Measurements from ENCODE around the gene UNC5C.

UNC5C gene

GRCh38 chr4:95457353-95457752, 91.4 kb downstream of the UNC5C start:
- no peak for DNase-seq

DNA sequence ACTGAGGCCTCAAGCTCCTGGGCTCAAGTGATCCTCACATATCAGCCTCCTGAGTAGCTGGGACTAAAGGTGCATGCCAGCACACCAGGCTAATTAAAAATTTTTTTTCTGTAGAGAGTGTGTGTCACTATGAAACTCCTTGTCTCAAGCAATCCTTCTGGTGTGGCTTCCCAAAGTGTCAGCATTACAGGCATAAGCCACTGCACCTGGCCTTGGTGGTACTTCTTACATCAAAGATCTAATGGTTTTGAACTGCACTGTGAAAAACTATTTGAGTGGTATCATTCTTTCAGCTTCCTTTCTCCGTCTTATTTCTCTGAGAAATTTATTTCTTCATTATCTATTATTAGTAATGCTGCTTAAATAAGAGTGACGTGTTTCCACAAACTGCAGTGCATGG, 98.5 kb downstream of the UNC5C start:
- DNase-seq = no peak

DNA sequence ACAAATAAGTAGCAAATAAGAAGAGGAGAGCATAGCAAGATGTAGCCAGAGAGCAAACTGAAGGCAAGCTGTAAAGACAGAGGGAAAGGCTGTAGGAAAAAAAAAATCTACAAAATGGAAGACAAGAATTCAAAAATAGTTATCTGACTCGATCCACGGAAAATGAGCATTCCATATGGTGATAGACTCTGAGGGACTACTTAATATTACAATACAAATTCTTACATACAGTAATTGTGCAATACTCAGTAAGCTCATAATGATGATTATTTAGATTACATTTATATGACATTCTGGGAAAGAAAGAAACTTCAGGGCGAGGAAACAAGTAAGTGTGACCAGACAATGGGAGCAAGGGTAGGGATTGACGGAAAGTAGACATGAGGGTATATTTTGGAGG, 102.6 kb downstream of the UNC5C start:
- no peak for DNase-seq

DNA sequence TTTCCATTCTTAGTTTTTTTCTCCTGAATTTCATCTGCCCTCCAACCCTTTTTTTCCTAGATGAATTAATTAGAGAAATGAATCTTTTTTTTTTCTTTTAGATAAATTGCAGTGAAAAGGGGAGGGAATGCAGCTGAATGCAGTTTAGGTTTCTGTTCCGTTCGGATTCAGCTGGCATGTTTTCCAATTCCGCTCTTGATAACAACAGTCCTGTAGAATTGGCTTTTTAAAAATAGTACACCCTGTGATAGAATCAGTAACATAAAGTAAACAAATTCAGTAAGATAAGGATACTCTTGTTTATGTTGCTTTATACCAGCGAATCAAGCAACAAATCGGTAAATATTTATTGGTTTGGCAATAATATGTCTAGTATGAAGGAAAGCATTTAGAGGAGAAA, 103.5 kb downstream of the UNC5C start:
- DNase-seq = no peak

DNA sequence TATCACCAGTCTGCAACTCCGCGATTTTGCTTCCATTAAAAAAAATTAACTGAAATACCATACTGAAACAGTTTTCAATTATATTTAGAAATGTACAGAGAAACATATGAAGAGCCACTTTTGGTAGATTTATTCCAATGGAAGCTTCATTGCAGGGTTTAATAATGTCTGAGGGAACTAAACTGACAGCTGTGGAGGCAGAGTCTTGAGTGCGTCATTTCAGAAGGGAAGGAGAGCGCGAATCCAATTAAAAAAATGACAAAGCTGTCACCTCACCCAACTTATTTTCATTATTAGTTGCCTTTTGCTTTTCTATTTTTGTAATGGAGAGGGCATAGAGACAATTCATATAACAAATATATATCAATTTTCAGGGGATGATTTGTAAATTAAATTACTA, 104.0 kb downstream of the UNC5C start:
- DNase-seq = no peak

GRCh38 chr4:95439896-95440295, 108.9 kb downstream of the UNC5C start:
- DNase-seq = no peak

DNA sequence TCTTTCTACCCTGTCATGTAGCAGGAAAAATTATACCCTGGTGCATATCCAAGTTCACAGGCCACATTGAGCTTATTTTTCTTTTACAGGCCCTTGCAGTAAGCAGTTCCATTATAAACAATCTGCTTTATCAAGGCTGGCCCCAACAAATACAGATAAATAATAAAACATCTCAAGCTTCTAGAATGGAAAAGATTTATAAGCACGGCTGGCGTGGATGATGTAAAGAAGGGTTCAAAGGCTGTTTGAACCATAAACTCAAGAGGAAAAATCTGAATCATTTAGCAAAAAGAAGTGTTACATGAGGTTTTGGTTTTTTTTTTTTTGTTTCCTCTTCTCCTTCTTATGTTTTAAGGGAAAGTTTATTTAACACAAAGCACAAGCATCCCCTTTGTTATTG, 109.7 kb downstream of the UNC5C start:
- DNase-seq = no peak

DNA sequence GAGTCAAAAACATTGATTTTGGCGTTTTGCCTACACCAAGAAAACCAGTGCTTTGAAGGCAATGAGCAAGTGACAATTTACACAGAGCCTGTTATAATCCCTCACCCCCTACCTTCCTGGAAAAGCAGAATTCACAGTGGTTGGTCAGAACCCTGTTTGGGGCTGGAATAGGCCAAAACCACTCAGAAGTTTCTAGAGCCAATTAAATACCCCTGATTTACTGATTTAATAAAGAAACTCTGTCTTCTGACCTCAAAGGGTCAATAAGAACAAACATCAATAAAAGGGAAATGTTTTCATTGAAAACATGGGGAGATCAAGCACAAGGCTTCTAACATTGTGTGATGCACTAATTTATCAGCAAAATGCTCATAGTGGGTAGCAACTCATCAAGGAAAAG, 116.3 kb downstream of the UNC5C start:
- DNase-seq = no peak

DNA sequence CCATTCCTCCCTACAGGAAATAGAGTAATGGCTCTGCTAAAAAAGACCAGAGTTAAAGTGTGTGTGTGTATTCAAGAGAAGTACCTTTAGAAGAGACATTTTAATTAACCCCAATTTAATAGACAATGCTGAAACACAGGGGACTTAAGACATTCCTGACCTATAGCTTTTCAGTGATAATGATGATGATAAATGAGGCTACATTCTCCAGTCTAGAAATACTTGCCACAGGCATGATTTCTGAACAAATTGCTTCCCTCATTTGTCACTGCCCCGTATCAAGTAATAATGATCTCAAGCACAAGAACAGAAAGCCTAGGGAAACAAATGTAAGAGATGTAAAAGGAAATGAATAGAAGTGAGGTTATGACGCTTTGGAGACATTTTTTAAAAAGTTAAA, 117.1 kb downstream of the UNC5C start:
- no peak for DNase-seq

DNA sequence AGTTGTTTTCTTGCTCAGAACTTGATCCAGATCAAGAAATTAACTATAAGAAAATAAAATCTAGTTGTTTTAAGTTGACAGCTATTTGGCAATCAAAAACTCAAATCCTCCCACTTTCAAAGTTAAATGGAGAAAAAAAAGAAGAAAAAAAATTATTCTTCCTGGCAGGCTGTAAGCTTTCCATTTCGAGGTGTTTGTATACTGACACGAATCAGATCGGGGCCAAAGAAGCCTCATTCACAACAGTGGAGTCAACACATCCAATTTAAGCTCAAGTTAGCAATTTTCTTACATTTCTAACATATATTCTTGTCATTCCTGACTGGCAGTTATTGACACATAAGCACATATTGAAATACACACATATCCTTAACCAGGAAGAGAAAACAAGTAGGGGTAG, 119.4 kb downstream of the UNC5C start:
- no peak for DNase-seq

GRCh38 chr4:95428291-95429070, 120.3 kb downstream of the UNC5C start:
- DNase-seq = no peak

DNA sequence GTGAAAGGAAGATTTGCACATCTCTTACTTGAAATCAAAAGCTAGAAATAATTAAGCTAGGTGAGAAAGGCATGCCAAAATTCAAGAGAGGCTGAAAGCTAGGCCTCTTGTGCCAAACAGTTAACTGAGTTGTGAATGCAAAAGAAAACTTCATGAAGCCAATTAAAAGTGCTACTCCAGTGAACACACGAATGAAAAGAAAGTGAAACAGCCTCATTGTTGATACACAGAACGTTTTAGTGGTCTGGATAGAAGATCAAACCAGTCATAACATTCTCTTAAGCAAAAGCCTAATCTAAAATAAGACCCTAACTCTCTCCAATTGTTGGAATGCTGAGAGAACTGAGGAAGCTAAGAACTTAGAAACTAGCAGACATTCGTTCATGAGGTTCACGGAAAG, 122.3 kb downstream of the UNC5C start:
- no peak for DNase-seq

GRCh38 chr4:95422436-95422835, 126.3 kb downstream of the UNC5C start:
- no peak for DNase-seq

DNA sequence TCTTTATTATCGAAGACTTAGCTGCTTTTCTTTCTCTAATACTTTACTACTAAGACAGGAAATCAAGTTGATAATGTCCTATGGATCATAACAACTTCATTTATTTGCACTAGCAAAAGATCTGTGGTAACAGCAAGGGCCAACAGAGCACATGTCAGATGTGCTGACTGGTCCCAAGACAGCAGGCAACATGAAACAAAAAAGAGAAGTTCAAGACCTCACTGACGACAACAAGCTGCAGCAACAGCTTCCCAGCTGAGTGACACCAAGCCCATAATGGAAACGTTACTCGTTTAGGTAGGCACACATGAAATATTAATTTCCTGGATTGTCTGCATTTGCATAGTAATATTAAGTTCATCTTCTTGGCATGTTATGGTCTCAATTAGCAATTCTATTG, 126.9 kb downstream of the UNC5C start:
- DNase-seq = no peak

DNA sequence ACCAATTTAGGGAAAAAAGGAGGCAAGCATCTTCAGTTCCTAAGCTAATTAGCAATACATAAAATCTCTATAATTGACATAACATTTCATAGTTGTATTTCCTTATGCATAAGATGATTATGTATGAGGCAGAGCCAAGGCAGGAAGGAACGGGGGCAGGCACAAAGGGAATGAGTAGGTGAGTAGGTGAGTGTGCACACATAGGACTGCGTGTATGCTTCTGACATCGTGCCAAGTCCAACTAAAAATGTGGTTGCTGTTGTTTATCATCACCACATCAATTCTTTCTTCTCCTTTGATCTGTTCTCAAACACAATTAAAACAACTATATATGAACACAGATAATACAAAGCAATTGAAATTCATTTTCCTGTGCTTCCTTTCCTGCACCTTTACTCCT, 131.2 kb downstream of the UNC5C start:
- DNase-seq = no peak

DNA sequence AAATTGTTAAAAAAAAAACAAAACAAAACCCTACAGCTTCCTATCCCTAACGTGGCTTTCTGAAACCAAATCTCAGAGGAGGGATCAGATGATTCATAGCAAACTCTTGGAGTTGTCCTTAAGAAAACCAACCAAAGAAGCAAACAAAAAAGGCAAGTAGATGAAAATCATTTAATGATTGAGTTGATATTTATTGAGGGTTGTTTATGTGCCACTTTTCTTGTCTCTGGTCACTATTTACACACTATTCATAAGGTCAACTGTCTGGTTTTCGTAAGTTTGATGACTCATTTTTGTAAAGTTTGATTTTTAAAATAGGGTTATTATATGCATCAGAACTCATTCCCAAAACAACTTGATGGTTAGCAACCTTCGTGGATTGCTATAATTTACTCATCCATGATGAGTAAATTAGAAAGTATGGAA, 133.4 kb downstream of the UNC5C start:
- no peak for DNase-seq

GRCh38 chr4:95411371-95412088, 137.2 kb downstream of the UNC5C start:
- no peak for DNase-seq

GRCh38 chr4:95410387-95410977, 138.3 kb downstream of the UNC5C start:
- DNase-seq = no peak

- no peak for DNase-seq
Measured at GRCh38 chr4:95409750-95410149, 139.0 kb downstream of the UNC5C start.

DNA sequence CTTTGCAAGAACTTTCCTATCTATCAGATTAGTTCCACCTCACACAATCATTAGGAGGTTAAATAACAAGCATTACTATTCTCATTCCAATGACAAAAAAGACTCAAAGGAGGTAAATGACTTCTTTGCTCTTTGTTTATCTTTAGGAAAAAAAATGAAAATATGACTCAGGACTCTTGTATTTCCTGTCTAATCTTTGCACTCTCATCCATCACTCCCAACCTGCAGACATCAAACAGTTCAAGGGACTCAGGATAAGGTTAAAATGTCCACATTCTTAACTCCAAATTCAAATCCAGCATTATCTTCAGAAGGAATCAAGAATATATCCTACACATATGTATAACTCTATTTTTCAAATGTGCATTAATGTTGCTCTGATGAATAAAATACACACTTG, 139.6 kb downstream of the UNC5C start:
- no peak for DNase-seq

GRCh38 chr4:95402299-95402698, 146.5 kb downstream of the UNC5C start:
- DNase-seq = no peak

DNA sequence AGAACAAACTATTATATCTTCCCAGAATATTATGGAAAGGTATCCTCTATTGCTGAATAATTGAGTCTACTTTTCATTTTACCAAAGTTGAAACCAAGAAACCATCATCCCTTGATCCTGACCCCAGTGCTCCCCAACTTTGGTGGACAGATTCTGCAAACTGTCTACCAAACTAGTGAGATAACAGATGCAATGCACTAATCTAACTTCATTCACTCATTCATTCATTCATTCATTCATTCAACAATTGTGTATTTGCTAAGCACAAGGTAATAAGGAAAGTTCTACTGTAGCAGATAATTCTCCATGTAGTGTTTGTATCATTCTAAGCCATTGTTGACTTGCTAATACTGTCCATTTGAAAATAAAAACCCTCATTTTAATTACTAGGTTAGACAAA, 150.6 kb downstream of the UNC5C start:
- no peak for DNase-seq

DNA sequence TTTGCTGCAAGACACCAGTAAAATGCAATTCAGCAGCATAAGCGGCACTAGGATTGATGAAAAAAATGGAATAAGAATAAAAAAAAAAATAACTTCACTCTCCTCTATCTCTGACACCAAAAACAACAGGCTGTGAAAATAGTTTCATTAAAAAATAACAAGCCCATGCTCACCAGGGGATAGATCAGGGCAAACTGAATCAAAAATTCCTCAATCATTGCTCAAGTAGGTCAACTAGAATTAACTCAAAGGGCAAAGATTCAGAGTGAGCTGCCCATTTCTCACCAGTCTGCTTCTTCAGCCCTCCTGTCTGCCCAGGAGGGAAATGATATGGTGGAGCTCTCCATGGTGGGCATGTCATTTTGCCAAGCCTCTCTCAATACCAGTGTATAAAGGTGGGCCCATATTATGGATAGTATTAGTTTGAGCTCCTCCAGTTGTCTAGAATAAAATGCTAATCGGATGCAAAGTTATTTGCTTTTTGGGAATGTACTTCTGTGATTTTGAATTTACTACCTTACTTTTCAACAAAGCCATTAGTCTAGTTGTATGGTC, 153.9 kb downstream of the UNC5C start:
- no peak for DNase-seq

- DNase-seq = no peak
Measured at GRCh38 chr4:95393821-95394220, 155.0 kb downstream of the UNC5C start.

Measured in NCI-H524 treated with DMSO at 0.1 percent for 48 hours (cell line).